Measurements from ENCODE around the gene SMG7.

Gene SMG7

GRCh38 chr1:183597656-183598347 is 125.5 kb downstream of the SMG7 start:
- no peak for DNase-seq

- DNase-seq: no peak
Observed at GRCh38 chr1:183598386-183598785, 126.1 kb downstream of the SMG7 start.

DNA sequence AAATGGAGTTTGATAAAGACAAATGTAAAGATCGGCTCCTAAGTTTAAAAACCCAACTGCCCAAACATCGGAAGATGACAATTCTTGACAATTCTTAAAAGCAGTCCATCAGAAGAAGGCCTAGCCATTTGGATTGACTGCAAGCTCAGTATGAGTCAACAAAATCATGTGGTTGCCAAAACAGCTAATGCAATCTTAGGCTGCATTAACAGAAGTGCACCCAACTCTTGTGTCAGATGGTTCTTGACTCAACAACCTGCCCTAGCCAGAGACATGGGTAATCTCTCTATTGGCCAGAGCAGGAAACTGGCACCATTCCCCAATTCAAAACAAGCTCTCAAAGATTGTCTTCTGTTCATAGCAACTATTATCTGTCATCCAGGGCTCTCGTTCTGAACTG is 127.8 kb downstream of the SMG7 start:
- DNase-seq: no peak

DNA sequence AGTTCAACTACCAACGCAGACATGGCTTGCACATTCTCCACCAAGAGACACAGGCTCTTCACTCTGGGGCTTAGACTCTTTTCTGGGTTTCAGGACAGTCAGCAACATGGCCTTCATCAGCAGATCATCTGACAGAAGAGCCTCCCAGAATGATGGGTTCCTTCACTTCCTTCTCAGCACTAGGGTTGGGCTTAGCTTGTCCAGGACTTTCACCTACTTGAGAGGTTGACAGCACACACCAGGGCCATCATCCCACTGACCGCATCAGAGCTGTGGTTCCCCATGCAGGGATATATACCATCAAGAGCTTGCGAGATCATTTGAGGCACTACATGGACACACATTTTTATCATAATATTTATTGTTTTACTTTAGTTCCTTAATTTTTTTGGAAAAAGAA is 128.3 kb downstream of the SMG7 start:
- no peak for DNase-seq

DNA sequence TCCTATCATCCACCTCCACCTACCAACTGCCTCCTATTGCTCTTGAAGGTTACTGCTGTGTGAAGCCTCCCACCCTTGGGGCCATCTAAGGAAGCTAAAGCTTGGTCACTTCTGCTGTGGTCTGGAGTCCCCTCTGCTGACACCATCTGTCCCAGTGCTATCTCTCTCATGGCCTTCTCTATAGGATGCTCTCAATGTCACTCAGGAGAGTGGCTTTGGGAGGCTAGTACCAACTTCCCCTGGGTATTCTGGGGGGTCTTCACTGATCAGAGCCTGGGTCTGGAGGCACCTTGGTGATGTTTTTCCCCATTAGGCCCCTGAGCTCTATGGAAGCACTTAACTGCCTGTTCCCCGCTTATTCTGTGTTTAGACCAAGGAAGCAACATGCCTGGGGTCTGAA is 130.2 kb downstream of the SMG7 start:
- no peak for DNase-seq
